Ovary (tissue), 9 donors: ENCODE measurements around the gene FKBP15. TPM values are rescaled to one million over a fixed set of nuclear protein-coding genes. Genes with fewer than 3 reads are reported as not detected.

Experiments used
- DNase-seq, 5 donors: peaks; one replicate each; pipeline ENCODE4 v3.0.0-alpha.2; 2019 to 2020
- H3K27ac ChIP-seq, 2 donors: fragments of 200-600 bp; one replicate each; pipeline versions ENCODE4 v1.5.1 to v1.8.0; 2019 to 2022
- H3K27me3 ChIP-seq: fragments of 200-600 bp; one replicate; pipeline ENCODE4 v1.8.0; 2022
- H3K36me3 ChIP-seq: fragments of 200-600 bp; sonication (generic); one replicate; pipeline ENCODE4 v1.5.1; 2019
- H3K4me1 ChIP-seq: one replicate; pipeline ENCODE4 v1.8.1; 2013; ENCODE audit warnings: mild to moderate bottlenecking, moderate library complexity; ENCODE audit not compliant: insufficient read depth
- H3K4me3 ChIP-seq: fragments of 200-600 bp; sonication (generic); one replicate; pipeline ENCODE4 v1.5.1; 2017
- H3K9me3 ChIP-seq, 2 donors: fragments of 200-600 bp in 1 of 2; sonication (generic) in 1 of 2; one replicate each; pipeline versions ENCODE4 v1.5.1 to v1.8.1; 2013 to 2019; ENCODE audit warnings: mild to moderate bottlenecking in 1 of 2, moderate library complexity in 1 of 2
- CTCF ChIP-seq, 3 donors: fragments of 450-650 bp in 2 of 3; fragments of 200-600 bp in 1 of 3; IDR thresholded peaks; one replicate each; pipeline versions ENCODE4 v1.5.1 to v1.8.0; 2016 to 2022; ENCODE audit warnings: antibody characterized with exemption in 3 of 3, mild to moderate bottlenecking in 1 of 3
- EP300 ChIP-seq: sonication (generic); formaldehyde crosslinking; IDR thresholded peaks from one replicate; pipeline ENCODE4 v1.6.1; 2017; ENCODE audit warnings: antibody characterized with exemption
- POLR2A ChIP-seq: fragments of 450-650 bp; IDR thresholded peaks from one replicate; pipeline ENCODE4 v1.6.1; 2017; ENCODE audit warnings: antibody characterized with exemption, mild to moderate bottlenecking, moderate library complexity
- WGBS, 3 donors: extraction: QIAGEN DNeasy Blood & Tissue Kit in 1 of 3; methylation state at CpG; one replicate each; pipeline versions ENCODE4 v1.1.5 to v1.1.7; 2013 to 2017; 5-methylcytosine and 5-hydroxymethylcytosine counted together
- intact Hi-C, 4 donors: fragments of 100-400 bp; cut with DNase I; formaldehyde crosslinking; loops; one replicate each; pipeline versions ENCODE4 v1.11.0 to v1.15.1; 2022 to 2023
- polyA plus RNA-seq, 2 donors: library from polyadenylated mRNA; stranded (reverse); fragments of 200-250 nt in 1 of 2; fragments of 350-450 nt in 1 of 2; fragmentation: Illumina TruSeq in 1 of 2; extraction: RNeasy Lipid Tissue Mini Kit (QIAGEN cat#74804) in 1 of 2; gene quantifications; one replicate each; pipeline ENCODE4 v1.2.3, GENCODE V29; 2013 to 2014
- total RNA-seq, 7 donors: library from RNA; depleted of rRNA in 2 of 7; stranded (reverse); fragments of >200 nt in 2 of 7; fragmentation: NEBNext Ultra II Directional in 3 of 7; extraction: Animal tissue kit (Norgen Biotek cat#: 25700) in 3 of 7; gene quantifications; one replicate each; pipeline versions ENCODE4 v1.1.0 to v1.2.4, GENCODE V29; 2016 to 2023
- donor health status: DM: no; HTN: no; CAD: no; lungs with moderate emphysema.
- donor health status: DM: no; HTN: no; CAD: no.
- donor health status: Bipolar disorder and iron deficiency.
- donor health status: DM: yes; HTN: yes; CAD: no.
- donor health status: DM: no; HTN: no; CAD: no.
- donor health status: DM: yes; HTN: yes; CAD: no.

The FKBP15 gene
- total and polyA plus RNA-seq, 9 donors, result 10.9 to 32.9 (median 20.2) TPM

GRCh38 chr9:113178087-113178486 is 43.0 kb downstream of the FKBP15 start:
- Histone ChIP-seq H3K9me3 (no peaks in the 10 kb centered on the region), H3K27ac (no peak overlapping the region), H3K4me1 (no peaks in the 10 kb centered on the region), H3K4me3 (no peak overlapping the region), H3K27me3 (no peaks in the 10 kb centered on the region), H3K36me3 (no peaks in the 10 kb centered on the region)
- DNase-seq, result no peak
- intact Hi-C loops, result no loop called here
- TF ChIP-seq POLR2A (no peak), EP300 (no peak), CTCF (IDR thresholded peaks at IDR 0.05) (no peak)
- 41 to 98% (median 87%) methylated on average over 1 of the region's 1 CpG for WGBS, 3 donors

DNA sequence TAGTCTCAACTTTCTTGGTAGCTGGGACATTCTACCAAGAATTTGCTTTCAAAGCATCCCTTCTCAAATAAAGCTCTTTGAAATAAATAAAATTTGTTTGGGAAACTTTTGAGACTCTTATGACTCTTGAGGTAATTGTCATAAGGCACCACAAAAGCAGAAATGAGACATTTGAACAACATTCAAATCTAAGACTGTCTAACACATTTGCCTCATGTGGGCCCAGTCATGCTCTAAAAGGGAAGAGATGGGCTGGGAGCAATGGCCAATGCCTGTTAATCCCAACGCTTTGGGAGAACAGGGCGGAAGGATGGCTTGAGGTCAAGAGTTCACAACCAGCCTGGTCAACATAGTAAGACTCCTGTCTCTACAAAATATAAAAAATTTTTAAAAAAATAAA is 43.8 kb downstream of the FKBP15 start:
- Histone ChIP-seq H3K36me3 (no peaks in the 10 kb centered on the region), H3K27me3 (no peaks in the 10 kb centered on the region), H3K9me3 (no peaks in the 10 kb centered on the region), H3K27ac (no peak overlapping the region), H3K4me1 (no peaks in the 10 kb centered on the region), H3K4me3 (no peak overlapping the region)
- TF ChIP-seq POLR2A, result no peak
- no peak for TF ChIP-seq EP300
- no peak for TF ChIP-seq CTCF (IDR thresholded peaks at IDR 0.05)
- 91 to 96% (median 93%) methylated on average over 2 of the region's 2 CpGs for WGBS, 3 donors
- DNase-seq, result no peak
- intact Hi-C loops, result no loop called here

DNA sequence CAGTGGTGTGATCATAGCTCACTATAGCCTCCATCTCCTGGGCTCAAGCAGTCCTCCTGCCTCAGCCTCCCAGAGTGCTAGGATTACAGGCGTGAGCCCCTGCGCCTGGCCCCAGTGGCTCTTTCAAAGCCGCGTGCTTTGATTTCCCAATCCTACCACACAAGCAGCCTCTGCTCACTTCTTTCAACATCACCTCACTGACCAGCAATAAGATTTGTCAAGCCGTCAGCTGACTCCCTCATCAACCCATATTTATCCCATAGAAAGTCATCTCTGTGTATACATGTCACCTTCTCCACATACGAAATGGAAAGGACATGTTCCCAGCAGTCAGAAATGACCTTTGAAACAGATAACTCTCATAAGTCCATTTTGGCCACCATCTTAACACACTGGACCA is 44.3 kb downstream of the FKBP15 start:
- intact Hi-C loops, result no loop called here
- Histone ChIP-seq H3K36me3 (no peaks in the 10 kb centered on the region), H3K27ac (no peak overlapping the region), H3K27me3 (no peaks in the 10 kb centered on the region), H3K9me3 (no peaks in the 10 kb centered on the region), H3K4me3 (no peak overlapping the region), H3K4me1 (no peaks in the 10 kb centered on the region)
- no peak for TF ChIP-seq CTCF (IDR thresholded peaks at IDR 0.05)
- no peak for TF ChIP-seq POLR2A
- TF ChIP-seq EP300, result no peak
- WGBS, 3 donors, result 95 to 96% (median 96%) methylated on average over 6 of the region's 6 CpGs
- no peak for DNase-seq

DNA sequence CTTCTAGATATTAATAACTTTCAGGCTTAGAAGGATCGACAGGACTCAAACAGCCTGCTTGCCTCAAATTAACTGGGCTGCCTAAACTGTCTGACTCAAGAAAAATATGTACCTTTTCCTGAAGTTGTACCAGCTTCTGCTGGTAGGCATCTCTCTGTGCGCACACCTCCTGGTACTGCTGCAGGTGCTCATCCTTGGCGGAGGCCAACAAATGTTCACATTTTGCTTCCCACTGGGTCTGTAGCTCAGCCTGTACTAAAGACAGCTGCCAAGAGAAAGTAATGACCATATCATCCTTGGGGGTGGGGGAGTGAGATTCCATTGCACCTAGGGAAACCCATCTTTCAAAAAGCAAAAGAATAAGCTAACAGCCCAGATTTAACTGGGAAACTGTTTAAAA is 47.7 kb downstream of the FKBP15 start:
- no peak overlapping the region for H3K27ac ChIP-seq
- H3K4me3 ChIP-seq, result no peak overlapping the region
- no peaks in the 10 kb centered on the region for H3K4me1 ChIP-seq
- intact Hi-C loops, result no loop called here
- WGBS, 3 donors, result 94 to 97% (median 95%) methylated on average over 3 of the region's 3 CpGs
- no peaks in the 10 kb centered on the region for H3K9me3 ChIP-seq
- TF ChIP-seq POLR2A (no peak), EP300 (no peak), CTCF (IDR thresholded peaks at IDR 0.05) (no peak)
- DNase-seq, result no peak
- no peaks in the 10 kb centered on the region for H3K36me3 ChIP-seq
- no peaks in the 10 kb centered on the region for H3K27me3 ChIP-seq

GRCh38 chr9:113168809-113169208 is 52.3 kb downstream of the FKBP15 start:
- intact Hi-C loops, result no loop called here
- no peaks in the 10 kb centered on the region for H3K9me3 ChIP-seq
- H3K27ac ChIP-seq, result no peak overlapping the region
- H3K4me1 ChIP-seq, result no peaks in the 10 kb centered on the region
- no peak for TF ChIP-seq EP300
- H3K36me3 ChIP-seq, result no peaks in the 10 kb centered on the region
- H3K27me3 ChIP-seq, result no peaks in the 10 kb centered on the region
- H3K4me3 ChIP-seq, result no peak overlapping the region
- WGBS, 3 donors, result 96 to 99% (median 98%) methylated on average over 5 of the region's 5 CpGs
- no peak for DNase-seq
